Fibroblast of lung (primary cell): ENCODE results near the gene CRYBB2. TPM values are rescaled to one million over a fixed set of nuclear protein-coding genes. Genes with fewer than 3 reads are reported as not detected.

Source experiments
- DNase-seq, 2 donors: peaks; one replicate each; pipeline versions ENCODE4 v3.0.0 to v3.0.0-alpha.2; 2010; ENCODE audit warnings: low read depth in 2 of 2
- H2AFZ ChIP-seq: 2 replicates; pipeline ENCODE4 v1.5.1; 2012; ENCODE audit warnings: low read length, control low read depth, inconsistent platforms
- H3K27ac ChIP-seq: 2 replicates; pipeline ENCODE4 v1.5.1; 2011; ENCODE audit warnings: low read length, control low read depth; ENCODE audit not compliant: insufficient read depth
- H3K27me3 ChIP-seq: 2 replicates; pipeline ENCODE4 v1.5.1; 2011; ENCODE audit warnings: mild to moderate bottlenecking, low read length; ENCODE audit not compliant: control insufficient read depth, insufficient read depth
- H3K36me3 ChIP-seq: 2 replicates; pipeline ENCODE4 v1.5.1; 2011; ENCODE audit warnings: low read length; ENCODE audit not compliant: control insufficient read depth, insufficient read depth
- H3K4me1 ChIP-seq: 2 replicates; pipeline ENCODE4 v1.5.1; 2011; ENCODE audit warnings: low read length; ENCODE audit not compliant: control insufficient read depth, insufficient read depth; ENCODE audit errors: extremely low read depth
- H3K4me2 ChIP-seq: 2 replicates; pipeline ENCODE4 v1.5.1; 2011; ENCODE audit warnings: low read length, control low read depth; ENCODE audit not compliant: insufficient read depth; ENCODE audit errors: extremely low read depth
- H3K4me3 ChIP-seq, 4 experiments: fragments of 200-600 bp in 1 of 4; sonication (generic) in 1 of 4; replicated peaks in 1 of 4; 2 replicates each; pipeline ENCODE4 v1.5.1; 2011 to 2016; ENCODE audit warnings: low read length in 4 of 4, low read depth in 3 of 4, mild to moderate bottlenecking in 3 of 4, control low read depth in 2 of 4, inconsistent platforms in 1 of 4, mixed read lengths in 1 of 4; ENCODE audit not compliant: insufficient read depth in 1 of 4; ENCODE audit errors: control extremely low read depth in 1 of 4
- H3K79me2 ChIP-seq: 2 replicates; pipeline ENCODE4 v1.5.1; 2012; ENCODE audit warnings: mild to moderate bottlenecking, low read length, inconsistent platforms; ENCODE audit not compliant: control insufficient read depth, insufficient read depth
- H3K9ac ChIP-seq: 2 replicates; pipeline ENCODE4 v1.5.1; 2011; ENCODE audit warnings: mild to moderate bottlenecking, low read length, control low read depth; ENCODE audit not compliant: insufficient read depth
- H3K9me3 ChIP-seq: 2 replicates; pipeline ENCODE4 v1.5.1; 2012; ENCODE audit warnings: low read depth, low read length; ENCODE audit not compliant: control insufficient read depth, insufficient read depth
- H4K20me1 ChIP-seq: 2 replicates; pipeline ENCODE4 v1.5.1; 2011; ENCODE audit warnings: low read length; ENCODE audit not compliant: control insufficient read depth, insufficient read depth; ENCODE audit errors: extremely low read depth
- CTCF ChIP-seq, 2 donors: IDR thresholded peaks in 1 of 2; conservative IDR thresholded peaks in 1 of 2; 1 replicate in 1 of 2; 2 replicates in 1 of 2; pipeline ENCODE4 v1.5.1; 2011 to 2012; ENCODE audit warnings: low read length in 2 of 2, control low read depth in 1 of 2, inconsistent platforms in 1 of 2, low read depth in 1 of 2, mild to moderate bottlenecking in 1 of 2
- EZH2 ChIP-seq: IDR thresholded peaks from 2 replicates; pipeline ENCODE4 v1.5.1; 2012; ENCODE audit warnings: low read length, control low read depth, mild to moderate bottlenecking; ENCODE audit errors: missing control alignments
- polyA plus RNA-seq, 2 donors: library from polyadenylated mRNA; depleted of rRNA in 1 of 2; stranded (reverse) in 1 of 2; unstranded in 1 of 2; fragments of >200 nt; gene quantifications; 2 replicates each; pipeline ENCODE4 v1.2.1, GENCODE V29; 2011 to 2012; ENCODE audit warnings: missing spikeins in 1 of 2
- total RNA-seq: library from RNA; depleted of rRNA; stranded (reverse); fragments of >200 nt; gene quantifications from 2 replicates; pipeline ENCODE4 v1.2.1, GENCODE V29; 2014

CRYBB2 gene
- total and polyA plus RNA-seq, 2 donors (not counting 1 experiment from before 2014, with no cell fraction given) = not detected

- H4K20me1 ChIP-seq = no peaks in the 10 kb centered on the region
- H3K4me3 ChIP-seq = no peak overlapping the region
- no peak for DNase-seq
- TF ChIP-seq EZH2 (no peak), CTCF (conservative IDR thresholded peaks at IDR 0.05 in 1 of 2, IDR thresholded peaks at IDR 0.05 in 1 of 2; ENCODE audit: low read depth in 1 of 2, low read length in 2 of 2) (no peak)
- no peaks in the 10 kb centered on the region for H3K79me2 ChIP-seq
- no peak overlapping the region for H2AFZ ChIP-seq
- H3K9ac ChIP-seq = no peak overlapping the region
- H3K9me3 ChIP-seq = no peaks in the 10 kb centered on the region
- H3K27ac ChIP-seq = no peak overlapping the region
- no peaks in the 10 kb centered on the region for H3K4me1 ChIP-seq
- H3K27me3 ChIP-seq = no peaks in the 10 kb centered on the region
- no peak overlapping the region for H3K4me2 ChIP-seq
- H3K36me3 ChIP-seq = no peaks in the 10 kb centered on the region
Observed at GRCh38 chr22:25197340-25197739, 22.1 kb upstream of the CRYBB2 start.

GRCh38 chr22:25199731-25200520 lies 19.5 kb upstream of the CRYBB2 start, which contains the start of gene CRYBB3:
CRYBB3 (plus strand) TSS chr22:25199858; CDS start chr22:25201397, 1,539 bp downstream.
- no peak for TF ChIP-seq CTCF (conservative IDR thresholded peaks at IDR 0.05 in 1 of 2, IDR thresholded peaks at IDR 0.05 in 1 of 2; ENCODE audit: low read depth in 1 of 2, low read length in 2 of 2)
- Histone ChIP-seq H4K20me1 (no peaks in the 10 kb centered on the region), H3K4me3 (no peak within 1 kb of the TSS), H2AFZ (no peak within 1 kb of the TSS), H3K9me3 (no peaks in the 10 kb centered on the region), H3K27ac (no peak within 1 kb of the TSS), H3K36me3 (no peaks in the 10 kb centered on the region), H3K4me2 (no peak within 1 kb of the TSS), H3K9ac (no peak within 1 kb of the TSS), H3K27me3 (no peaks in the 10 kb centered on the region), H3K79me2 (no peaks in the 10 kb centered on the region), H3K4me1 (no peaks in the 10 kb centered on the region)
- DNase-seq = no peak

- TF ChIP-seq EZH2 (no peak), CTCF (conservative IDR thresholded peaks at IDR 0.05 in 1 of 2, IDR thresholded peaks at IDR 0.05 in 1 of 2; ENCODE audit: low read depth in 1 of 2, low read length in 2 of 2) (no peak)
- H4K20me1 ChIP-seq = no peaks in the 10 kb centered on the region
- H3K27ac ChIP-seq = no peak overlapping the region
- H2AFZ ChIP-seq = no peak overlapping the region
- no peaks in the 10 kb centered on the region for H3K9me3 ChIP-seq
- no peaks in the 10 kb centered on the region for H3K36me3 ChIP-seq
- no peaks in the 10 kb centered on the region for H3K79me2 ChIP-seq
- DNase-seq = no peak
- H3K4me2 ChIP-seq = no peak overlapping the region
- no peak overlapping the region for H3K9ac ChIP-seq
- no peak overlapping the region for H3K4me3 ChIP-seq
- H3K4me1 ChIP-seq = no peaks in the 10 kb centered on the region
- no peaks in the 10 kb centered on the region for H3K27me3 ChIP-seq
Observed at GRCh38 chr22:25200967-25201366, 18.5 kb upstream of the CRYBB2 start.
